Ishikawa (cell line): ENCODE data around the gene CX3CR1.

Experiments
- MAX ChIP-seq: IDR thresholded peaks from 2 replicates; pipeline ENCODE4 v1.6.1; 2012
- TAF1 ChIP-seq: IDR thresholded peaks from 2 replicates; pipeline ENCODE4 v1.6.1; 2012; ENCODE audit warnings: low read depth, mild to moderate bottlenecking

GRCh38 chr3:39263576-39263975 is 16.3 kb downstream of the CX3CR1 start:
- no peak for TF ChIP-seq MAX
- TF ChIP-seq TAF1, result no peak
